Stimulated activated CD8-positive, alpha-beta memory T cell treated with anti-CD3 and anti-CD28 coated beads, Interleukin-4, amount 100 ng/mL, for 48 hours (primary cell): ENCODE data around the gene SLC28A3.

Experiments used
- DNase-seq: peaks from one replicate; pipeline ENCODE4 v3.0.0-alpha.2; 2020

SLC28A3 gene

GRCh38 chr9:84235511-84235910, 105.0 kb downstream of the SLC28A3 start:
- no peak for DNase-seq

DNA sequence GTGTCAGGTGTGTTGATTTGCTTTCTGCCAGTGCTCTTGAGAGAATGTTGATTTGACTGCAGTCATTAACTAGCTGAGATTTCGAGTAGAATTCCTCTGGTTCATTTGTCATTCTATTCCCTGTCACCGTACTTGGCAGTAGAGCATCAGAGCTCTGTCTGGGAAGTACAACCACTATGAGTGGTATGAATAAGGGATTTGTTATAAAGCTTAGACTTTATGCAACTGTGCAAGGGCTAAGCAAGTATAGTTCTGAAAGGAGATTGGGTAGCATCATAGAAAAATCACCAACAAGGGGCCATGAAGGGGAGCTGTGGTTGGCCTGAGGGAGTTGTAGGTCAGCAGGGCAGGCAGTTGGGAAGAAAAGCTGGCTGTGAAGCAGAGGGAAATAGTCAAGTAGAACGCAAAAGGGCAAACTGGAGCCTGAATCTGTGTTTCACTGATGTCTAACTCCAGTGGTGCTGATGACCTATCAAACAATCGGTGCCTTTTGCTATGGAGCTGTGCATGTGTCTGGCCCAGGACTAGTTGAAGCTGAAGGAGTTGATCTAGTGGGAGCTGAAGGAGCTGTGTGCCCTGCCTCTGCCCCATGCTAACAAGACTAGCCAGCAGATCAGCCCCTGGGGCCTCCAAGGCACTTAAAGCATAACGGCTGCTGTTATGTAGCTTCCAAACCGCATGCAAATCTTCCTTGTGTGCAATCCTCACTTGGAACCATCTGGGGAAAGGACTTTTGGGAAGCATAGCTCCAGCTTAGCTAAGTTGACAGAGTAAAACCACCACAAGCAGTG, 110.0 kb downstream of the SLC28A3 start:
- DNase-seq = no peak

GRCh38 chr9:84229191-84229590, 111.4 kb downstream of the SLC28A3 start:
- no peak for DNase-seq

- no peak for DNase-seq
Observed at GRCh38 chr9:84228130-84228720, 112.3 kb downstream of the SLC28A3 start.

GRCh38 chr9:84226126-84226525, 114.4 kb downstream of the SLC28A3 start:
- DNase-seq = no peak
